SK-N-MC (cell line): ENCODE measurements around the gene CFAP57.
A peak's percentile ranks its signal among the peaks of the same experiment; 100 is the strongest.

ENCODE experiments used
- DNase-seq: peaks from one replicate; pipeline ENCODE4 v3.0.0-alpha.2; 2011; ENCODE audit warnings: low read depth, low spot score
- H3K27ac ChIP-seq: fragments of 200-600 bp; sonication (generic); 2 replicates; pipeline ENCODE4 v1.5.1; 2016; ENCODE audit warnings: mixed run types
- H3K36me3 ChIP-seq: fragments of 200-600 bp; sonication (generic); 2 replicates; pipeline ENCODE4 v1.6.1; 2017; ENCODE audit warnings: antibody characterized with exemption, low read length, mixed read lengths; ENCODE audit not compliant: insufficient read depth
- H3K4me3 ChIP-seq: fragments of 200-600 bp; sonication (generic); 2 replicates; pipeline ENCODE4 v1.5.1; 2016
- H3K9ac ChIP-seq: fragments of 200-600 bp; sonication (generic); 2 replicates; pipeline ENCODE4 v1.8.0; 2017; ENCODE audit warnings: mixed run types, mixed read lengths; ENCODE audit not compliant: insufficient read length
- H3K9me3 ChIP-seq: fragments of 200-600 bp; sonication (generic); 2 replicates; pipeline ENCODE4 v1.6.1; 2017; ENCODE audit warnings: low read depth, mild to moderate bottlenecking, antibody characterized with exemption, low read length, moderate library complexity, mixed read lengths
- EZH2 ChIP-seq: fragments of 200-600 bp; sonication (generic); IDR thresholded peaks from one replicate; pipeline ENCODE4 v1.6.1; 2017; ENCODE audit warnings: antibody characterized with exemption
- FOXP2 ChIP-seq: optimal IDR thresholded peaks from 2 replicates; pipeline ENCODE3; 2011; ENCODE audit warnings: mild to moderate bottlenecking, moderate library complexity; ENCODE audit not compliant: insufficient read depth; ENCODE audit errors: extremely low read length, control extremely low read depth
- POLR2AphosphoS5 ChIP-seq: IDR thresholded peaks from 2 replicates; pipeline ENCODE4 v1.6.1; 2012; ENCODE audit warnings: mild to moderate bottlenecking, low read depth, low read length, borderline replicate concordance

The CFAP57 gene

DNA sequence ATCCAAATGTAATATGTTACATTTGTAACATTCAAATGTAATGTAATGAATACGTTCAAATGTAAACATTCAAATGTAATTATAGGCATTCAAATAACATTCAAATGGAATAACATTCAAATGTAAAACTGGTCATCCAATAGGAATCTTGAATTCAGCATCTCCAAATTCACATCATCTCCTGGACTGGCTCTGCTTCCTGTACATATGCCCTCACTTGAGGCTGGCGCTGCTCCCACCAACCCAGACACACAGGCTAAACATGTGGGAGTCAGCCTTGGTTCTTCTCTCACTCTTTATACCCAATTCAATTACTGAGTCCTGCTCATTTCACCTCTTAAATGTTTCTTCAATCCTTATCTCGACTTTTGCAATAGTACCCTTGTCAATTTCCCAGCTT lies 7.0 kb upstream of the CFAP57 start:
- no peak overlapping the region for H3K27ac ChIP-seq
- H3K9ac ChIP-seq, result no peak overlapping the region
- DNase-seq, result no peak
- TF ChIP-seq FOXP2 (no peak), EZH2 (no peak), POLR2AphosphoS5 (no peak)
- peaks cover 77% of the 10 kb centered on the region for H3K36me3 ChIP-seq
- no peak overlapping the region for H3K4me3 ChIP-seq
- H3K9me3 ChIP-seq, result no peaks in the 10 kb centered on the region

DNA sequence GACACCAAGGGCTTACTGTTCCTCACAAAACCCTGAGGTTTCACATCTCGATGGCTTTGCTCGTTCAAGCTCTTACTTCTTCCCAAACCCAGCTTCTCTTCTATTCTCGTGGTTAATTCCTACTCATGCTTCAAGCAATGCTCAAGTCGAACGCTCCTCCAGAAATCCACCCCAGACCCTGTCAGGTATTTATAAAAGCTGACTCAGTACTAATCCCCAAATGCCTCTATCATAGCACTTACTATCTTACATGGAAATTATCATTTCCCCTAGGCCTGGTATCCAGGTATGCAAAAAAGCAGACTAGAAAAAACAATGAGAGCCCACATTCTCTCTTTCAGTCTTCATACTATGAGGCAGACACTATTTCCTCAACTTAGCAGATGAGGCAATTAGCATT lies 6.4 kb upstream of the CFAP57 start:
- Histone ChIP-seq H3K9ac (no peak overlapping the region), H3K4me3 (no peak overlapping the region), H3K9me3 (no peaks in the 10 kb centered on the region), H3K27ac (no peak overlapping the region), H3K36me3 (peaks cover 83% of the 10 kb centered on the region)
- TF ChIP-seq EZH2 (no peak), POLR2AphosphoS5 (no peak), FOXP2 (no peak)
- no peak for DNase-seq

DNA sequence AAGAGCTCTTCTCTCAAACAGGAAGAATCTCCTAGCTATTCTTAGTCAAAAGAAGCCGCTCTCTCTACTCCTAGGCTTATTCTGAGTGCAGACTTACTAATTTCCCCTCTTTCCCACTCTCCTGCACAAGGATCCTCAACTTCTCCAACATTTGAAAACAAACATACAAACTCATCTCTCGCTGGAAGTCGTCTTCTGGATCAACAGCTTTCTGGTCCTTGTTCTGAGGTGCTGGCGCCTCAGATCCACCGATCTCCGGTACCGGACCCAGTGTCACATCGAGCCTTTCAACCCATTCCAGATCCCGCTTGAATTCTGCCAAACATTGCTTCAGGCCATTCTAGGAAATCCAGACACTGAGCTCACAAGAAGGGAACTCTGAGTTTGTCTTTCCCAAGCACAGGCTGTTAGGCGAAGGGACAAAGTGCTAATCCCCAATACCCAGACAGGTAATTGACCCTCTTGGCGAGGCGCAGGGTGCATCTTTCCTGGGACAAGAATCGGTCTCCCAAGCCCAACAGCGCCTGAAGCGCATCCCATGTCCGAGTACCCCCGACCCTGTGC lies 736 bp upstream of the CFAP57 start:
- Histone ChIP-seq H3K9me3 (no peaks in the 10 kb centered on the region), H3K9ac (peak overlapping the region; percentile 82), H3K36me3 (peaks cover 46% of the 10 kb centered on the region), H3K4me3 (peak overlapping the region; percentile 98), H3K27ac (no peak overlapping the region)
- TF ChIP-seq POLR2AphosphoS5 (no peak), EZH2 (no peak), FOXP2 (no peak)
- no peak for DNase-seq

DNA sequence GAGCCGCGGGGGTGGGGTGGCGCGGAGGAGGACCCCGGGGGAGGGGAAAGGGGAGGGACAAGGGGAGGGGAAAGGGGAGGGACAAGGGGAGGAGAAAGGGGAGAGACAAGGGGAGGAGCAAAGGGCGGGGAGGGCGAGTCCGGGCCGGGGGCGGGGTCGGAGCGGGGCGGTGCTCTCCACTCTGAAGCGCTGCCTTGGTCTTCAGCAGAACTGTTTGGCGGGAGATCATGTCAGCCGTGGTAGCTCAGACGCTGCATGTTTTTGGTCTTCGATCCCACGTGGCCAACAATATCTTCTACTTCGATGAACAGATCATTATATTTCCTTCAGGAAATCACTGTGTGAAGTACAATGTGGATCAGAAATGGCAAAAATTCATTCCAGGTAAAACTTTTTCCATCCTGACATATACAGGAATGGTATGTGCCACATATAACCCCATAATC lies 420 bp downstream of the CFAP57 start:
- DNase-seq, result peak; percentile 63
- H3K27ac ChIP-seq, result no peak overlapping the region

DNA sequence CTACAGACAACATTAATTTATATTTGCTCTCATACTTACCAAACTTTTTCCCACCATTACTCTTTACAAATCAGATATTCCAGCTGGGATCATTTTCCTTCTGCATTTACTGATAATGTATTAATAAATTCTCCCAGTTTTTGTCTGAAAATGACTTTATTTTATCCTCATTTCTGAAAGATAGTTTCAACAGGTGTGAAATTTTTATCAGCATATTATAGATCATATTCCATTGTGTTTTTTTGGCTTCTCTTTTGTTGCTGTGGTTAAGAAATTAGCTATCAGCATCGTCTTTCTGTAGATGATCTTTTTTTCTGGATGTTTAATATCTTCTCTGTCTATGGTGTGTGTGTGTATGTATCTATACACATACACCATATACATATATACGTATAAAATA lies 2.7 kb downstream of the CFAP57 start:
- Histone ChIP-seq H3K9ac (no peak overlapping the region), H3K9me3 (no peaks in the 10 kb centered on the region), H3K27ac (no peak overlapping the region), H3K4me3 (no peak overlapping the region), H3K36me3 (peaks cover 11% of the 10 kb centered on the region)
- no peak for DNase-seq
- no peak for TF ChIP-seq EZH2
- no peak for TF ChIP-seq POLR2AphosphoS5
- TF ChIP-seq FOXP2, result no peak

More for the DNA sequence above, 420 bp downstream of the CFAP57 start:
- Histone ChIP-seq H3K4me3 (peak overlapping the region; percentile 98), H3K36me3 (peaks cover 34% of the 10 kb centered on the region), H3K9me3 (no peaks in the 10 kb centered on the region), H3K9ac (no peak overlapping the region)
- TF ChIP-seq POLR2AphosphoS5, result no peak
- TF ChIP-seq FOXP2, result no peak
- no peak for TF ChIP-seq EZH2

DNA sequence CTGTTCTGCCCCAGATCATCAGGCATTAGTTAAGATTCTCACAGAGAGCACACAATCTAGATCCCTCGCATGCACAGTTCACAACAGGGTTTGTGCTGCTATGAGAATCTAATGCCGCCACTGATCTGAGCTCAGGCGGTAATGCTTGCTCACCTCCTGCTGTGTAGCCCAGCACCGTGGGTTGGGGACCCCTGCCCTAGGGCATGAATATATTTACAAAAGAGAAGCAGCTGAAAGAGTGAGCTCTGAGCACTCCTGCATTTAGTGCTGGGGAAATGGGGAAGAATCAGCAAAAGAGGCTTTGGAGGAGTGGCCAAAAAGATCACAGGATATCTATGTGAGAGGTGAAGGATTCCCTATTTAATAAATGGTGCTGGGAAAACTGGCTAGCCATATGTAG lies 5.6 kb downstream of the CFAP57 start:
- Histone ChIP-seq H3K27ac (no peak overlapping the region), H3K4me3 (no peak overlapping the region), H3K9ac (no peak overlapping the region), H3K9me3 (no peaks in the 10 kb centered on the region), H3K36me3 (no peaks in the 10 kb centered on the region)
- TF ChIP-seq POLR2AphosphoS5 (no peak), FOXP2 (no peak), EZH2 (no peak)
- peak; percentile 16 for DNase-seq

DNA sequence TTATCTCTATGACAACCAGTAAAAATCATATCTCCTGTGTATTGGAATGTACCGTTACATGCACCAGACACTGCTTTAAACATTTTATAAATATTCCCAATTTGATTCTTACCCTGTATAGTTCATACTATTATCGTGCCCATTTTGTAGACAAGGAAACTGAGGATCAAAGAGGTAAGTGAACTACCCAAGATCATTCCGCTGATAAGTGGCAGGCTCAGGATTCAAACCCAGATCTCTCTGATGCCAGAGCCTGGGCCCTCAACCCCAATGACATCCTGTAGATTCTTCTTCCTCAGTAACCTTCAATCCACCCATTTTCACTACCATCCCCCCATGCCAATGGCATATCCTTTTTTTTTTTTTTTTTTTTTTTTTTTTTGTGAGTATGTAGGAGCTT lies 12.3 kb downstream of the CFAP57 start:
- H3K9ac ChIP-seq, result no peak overlapping the region
- H3K27ac ChIP-seq, result no peak overlapping the region
- H3K9me3 ChIP-seq, result no peaks in the 10 kb centered on the region
- H3K36me3 ChIP-seq, result no peaks in the 10 kb centered on the region
- TF ChIP-seq EZH2 (no peak), POLR2AphosphoS5 (no peak), FOXP2 (no peak)
- no peak for DNase-seq
- H3K4me3 ChIP-seq, result no peak overlapping the region

DNA sequence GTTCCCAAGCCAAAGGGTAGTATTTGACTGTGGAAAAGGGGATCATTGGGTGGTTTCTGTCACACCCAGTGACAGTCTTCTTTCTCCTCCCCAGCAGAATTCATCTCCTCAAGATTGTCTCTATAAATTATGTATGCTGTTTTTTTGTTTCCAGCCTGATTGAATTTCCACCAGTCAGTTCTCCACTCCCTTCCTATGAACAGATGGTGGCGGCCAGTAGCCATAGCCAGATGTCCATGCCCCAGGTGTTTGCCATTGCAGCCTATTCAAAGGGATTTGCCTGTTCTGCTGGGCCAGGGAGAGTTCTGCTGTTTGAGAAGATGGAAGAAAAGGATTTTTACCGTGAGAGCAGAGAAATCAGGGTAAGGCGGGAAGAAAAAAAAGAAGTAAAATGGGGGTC lies 12.9 kb downstream of the CFAP57 start:
- no peak overlapping the region for H3K9ac ChIP-seq
- no peaks in the 10 kb centered on the region for H3K36me3 ChIP-seq
- TF ChIP-seq EZH2 (no peak), FOXP2 (no peak), POLR2AphosphoS5 (no peak)
- H3K9me3 ChIP-seq, result no peaks in the 10 kb centered on the region
- no peak for DNase-seq
- no peak overlapping the region for H3K4me3 ChIP-seq
- H3K27ac ChIP-seq, result no peak overlapping the region

DNA sequence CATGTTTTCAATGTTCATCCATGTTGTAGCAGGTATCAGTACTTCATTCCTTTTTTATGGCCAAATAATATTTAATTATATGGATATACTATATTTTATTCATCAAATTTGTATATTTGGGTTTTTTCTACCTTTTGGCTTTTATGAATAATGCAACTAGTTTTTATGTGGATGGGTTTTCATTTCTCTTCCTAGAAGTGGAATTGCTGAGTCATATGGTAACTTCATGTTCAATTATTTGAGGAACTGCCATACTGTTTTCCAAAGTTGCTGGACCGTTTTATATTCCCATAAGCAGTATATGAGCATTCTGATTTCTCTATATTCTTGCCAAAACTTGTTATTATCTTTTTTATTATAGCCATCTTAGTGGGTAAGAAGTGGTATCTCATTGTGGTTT lies 16.0 kb downstream of the CFAP57 start:
- Histone ChIP-seq H3K9ac (no peak overlapping the region), H3K27ac (no peak overlapping the region), H3K9me3 (no peaks in the 10 kb centered on the region), H3K4me3 (no peak overlapping the region), H3K36me3 (no peaks in the 10 kb centered on the region)
- no peak for DNase-seq
- TF ChIP-seq POLR2AphosphoS5 (no peak), EZH2 (no peak), FOXP2 (no peak)
